GM13977 (cell line): ENCODE measurements around the gene LYSMD2.

ENCODE experiments used
- DNase-seq: peaks from one replicate; pipeline ENCODE4 v3.0.0; 2012; ENCODE audit warnings: low spot score
- in situ Hi-C: fragments of 300-500 bp; cut with MboI; formaldehyde crosslinking; loops from one replicate; pipeline ENCODE4 v1.12.0; 2022; ENCODE audit warnings: low sequenced_read_pairs, low pct_unique_long_range_greater_than_20kb, mixed read lengths, inconsistent platforms; ENCODE audit not compliant: unreplicated experiment
- TF ChIP-seq, protein P1 (sequence below): IDR thresholded peaks from 2 replicates; pipeline ENCODE4 v1.5.1; 2012; ENCODE audit warnings: mild to moderate bottlenecking, control low read depth; ENCODE audit not compliant: insufficient read depth; ENCODE audit errors: extremely low read depth, missing control alignments

LYSMD2 gene

DNA sequence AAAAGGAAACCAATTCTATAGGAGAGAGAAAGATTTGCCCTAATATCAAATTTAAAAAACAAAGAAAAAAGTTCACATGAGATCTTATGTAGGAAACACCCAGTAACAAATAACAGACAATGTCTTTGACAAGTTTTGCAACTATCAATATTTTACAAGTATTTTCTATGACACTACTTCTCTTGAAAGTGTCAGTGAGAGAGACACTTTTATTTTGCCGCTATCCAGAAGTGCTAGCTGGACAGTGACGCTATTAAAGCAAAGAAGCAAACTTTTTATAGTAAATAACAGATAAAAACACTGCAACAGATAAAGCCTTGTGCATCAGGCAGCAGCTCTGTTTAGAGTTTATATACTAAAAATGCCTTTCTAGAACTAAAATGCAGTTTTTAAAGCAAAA, 13.3 kb downstream of the LYSMD2 start:
- DNase-seq, result no peak
- TF ChIP-seq, protein P1, sequence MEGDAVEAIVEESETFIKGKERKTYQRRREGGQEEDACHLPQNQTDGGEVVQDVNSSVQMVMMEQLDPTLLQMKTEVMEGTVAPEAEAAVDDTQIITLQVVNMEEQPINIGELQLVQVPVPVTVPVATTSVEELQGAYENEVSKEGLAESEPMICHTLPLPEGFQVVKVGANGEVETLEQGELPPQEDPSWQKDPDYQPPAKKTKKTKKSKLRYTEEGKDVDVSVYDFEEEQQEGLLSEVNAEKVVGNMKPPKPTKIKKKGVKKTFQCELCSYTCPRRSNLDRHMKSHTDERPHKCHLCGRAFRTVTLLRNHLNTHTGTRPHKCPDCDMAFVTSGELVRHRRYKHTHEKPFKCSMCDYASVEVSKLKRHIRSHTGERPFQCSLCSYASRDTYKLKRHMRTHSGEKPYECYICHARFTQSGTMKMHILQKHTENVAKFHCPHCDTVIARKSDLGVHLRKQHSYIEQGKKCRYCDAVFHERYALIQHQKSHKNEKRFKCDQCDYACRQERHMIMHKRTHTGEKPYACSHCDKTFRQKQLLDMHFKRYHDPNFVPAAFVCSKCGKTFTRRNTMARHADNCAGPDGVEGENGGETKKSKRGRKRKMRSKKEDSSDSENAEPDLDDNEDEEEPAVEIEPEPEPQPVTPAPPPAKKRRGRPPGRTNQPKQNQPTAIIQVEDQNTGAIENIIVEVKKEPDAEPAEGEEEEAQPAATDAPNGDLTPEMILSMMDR, result no peak
- in situ Hi-C loops, result no loop called here

DNA sequence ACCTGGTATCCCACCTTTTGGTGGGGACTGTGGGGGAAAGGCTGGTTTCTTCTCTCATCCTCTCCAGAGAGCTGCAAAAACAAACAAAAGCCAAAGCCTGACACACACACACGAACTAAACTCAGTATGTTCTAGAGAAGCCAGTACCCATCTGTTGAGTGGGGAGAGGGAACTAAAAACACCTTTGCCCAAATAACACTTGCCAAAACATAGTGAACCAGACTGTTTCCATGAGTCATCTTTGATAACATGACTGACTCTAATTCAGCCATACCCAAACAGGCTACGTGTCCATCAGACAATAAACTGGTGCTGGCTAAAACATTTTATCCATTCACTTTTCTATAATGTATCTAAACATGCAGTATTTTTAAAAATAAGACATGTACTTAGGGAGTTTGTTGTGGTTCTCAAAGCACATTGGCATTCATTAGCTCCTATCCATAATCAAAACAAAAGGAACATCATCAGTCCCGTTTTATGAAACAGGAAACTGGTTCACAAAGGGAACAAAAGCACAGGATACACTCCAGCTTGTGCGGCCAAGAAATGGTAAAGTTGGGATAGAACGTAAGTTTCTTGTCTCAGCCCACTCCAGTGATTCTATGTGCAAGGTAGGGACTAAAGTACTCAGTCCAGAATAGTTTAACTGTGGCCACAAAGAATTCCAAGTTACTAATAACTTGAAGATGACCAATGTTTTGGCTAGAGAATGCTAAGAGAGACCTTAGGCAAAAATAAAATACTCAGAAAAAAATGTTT, 16.1 kb downstream of the LYSMD2 start:
- DNase-seq, result no peak
- in situ Hi-C loops, result no loop called here
- TF ChIP-seq, protein P1, result no peak

DNA sequence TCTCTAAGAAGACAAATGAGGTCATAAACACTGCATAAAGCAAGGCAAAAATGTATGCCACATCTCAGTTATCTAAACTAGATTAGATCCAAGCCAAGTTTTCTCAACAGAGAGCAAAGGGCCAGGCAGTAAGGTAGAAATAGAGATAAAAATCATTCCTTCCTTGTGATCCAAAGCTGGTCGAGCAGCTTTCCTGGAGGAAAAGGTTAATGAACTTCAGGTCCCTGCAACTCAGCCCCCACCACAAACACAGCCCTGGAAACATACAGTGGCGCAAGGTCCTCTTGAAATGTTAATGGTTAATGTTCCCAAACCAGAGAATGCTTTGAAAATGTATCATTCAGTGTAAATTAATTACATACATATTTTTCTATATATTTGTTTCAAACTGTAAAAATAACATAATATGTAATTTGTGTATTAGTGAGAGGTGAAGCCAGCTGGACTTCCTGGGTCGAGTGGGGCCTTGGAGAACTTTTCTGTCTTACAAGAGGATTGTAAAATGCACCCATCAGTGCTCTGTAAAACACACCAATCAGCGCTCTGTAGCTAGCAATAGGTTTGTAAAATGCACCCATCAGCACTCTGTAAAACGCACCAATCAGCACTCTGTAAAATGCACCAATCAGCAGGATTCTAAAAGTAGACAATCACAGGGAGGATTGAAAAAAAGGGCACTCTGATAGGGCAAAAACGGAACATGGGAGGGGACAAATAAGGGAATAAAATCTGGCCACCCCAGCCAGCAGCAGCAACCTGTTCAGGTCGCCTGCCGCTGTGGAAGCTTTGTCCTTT, 17.1 kb downstream of the LYSMD2 start:
- DNase-seq, result no peak
- TF ChIP-seq, protein P1, result no peak
- in situ Hi-C loops, result no loop called here

DNA sequence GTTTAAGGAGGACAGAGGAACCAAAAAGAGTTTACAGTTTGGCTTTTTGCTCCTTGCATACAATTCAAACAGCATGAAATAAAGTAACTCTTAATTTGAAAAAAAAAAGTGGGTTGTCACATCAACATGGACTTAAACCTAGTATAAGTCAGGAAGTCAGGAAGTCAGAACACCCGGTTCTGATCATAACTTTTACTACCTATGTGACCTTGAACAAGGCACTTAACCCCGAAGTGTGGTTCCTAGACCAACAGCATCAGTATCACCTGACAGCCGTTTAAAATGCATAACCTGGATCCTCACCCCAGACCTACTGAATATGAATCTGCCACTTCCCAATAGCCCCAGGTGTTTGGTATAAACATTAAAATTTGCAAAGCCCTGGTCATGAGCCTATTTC, 18.7 kb downstream of the LYSMD2 start:
- in situ Hi-C loops, result no loop called here
- no peak for DNase-seq
- TF ChIP-seq, protein P1, result no peak

DNA sequence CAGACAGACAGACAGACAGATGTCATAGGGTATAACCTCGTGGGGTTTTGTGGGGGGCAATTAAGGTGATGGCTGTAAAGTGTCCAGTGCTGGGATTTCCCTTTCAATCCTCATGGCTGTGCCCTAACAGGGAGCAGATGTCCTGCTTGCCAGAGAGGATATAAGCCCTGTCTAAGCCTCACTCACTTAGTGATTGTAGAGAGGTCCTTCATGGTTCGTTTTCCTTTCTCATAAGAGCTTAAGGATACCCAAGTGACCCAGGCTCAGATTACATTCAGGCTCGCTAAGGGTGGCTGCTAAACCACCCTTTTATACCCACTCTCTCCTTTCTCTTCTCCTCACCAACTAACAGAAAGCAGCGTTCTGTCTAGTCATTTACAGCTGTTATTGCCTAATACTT, 19.2 kb downstream of the LYSMD2 start:
- DNase-seq, result no peak
- TF ChIP-seq, protein P1, result no peak

DNA sequence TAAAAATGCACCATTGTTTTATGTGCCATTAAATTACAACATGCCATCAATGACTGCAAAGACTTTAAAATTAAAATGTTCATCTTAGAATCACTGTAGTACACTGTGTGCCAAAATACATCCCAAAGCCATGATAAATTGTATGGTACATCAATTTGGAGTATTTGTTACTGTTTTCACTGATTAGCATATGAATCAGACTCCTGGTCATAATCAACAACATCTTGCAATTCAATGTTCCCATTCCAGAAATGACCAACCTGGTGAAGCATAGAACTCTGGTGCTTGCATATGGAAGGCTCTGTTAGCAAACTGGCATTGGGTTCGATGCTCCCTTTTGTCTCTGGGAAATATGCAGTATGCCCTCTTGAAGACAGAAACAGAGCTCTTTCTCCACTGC, 22.5 kb downstream of the LYSMD2 start:
- in situ Hi-C loops, result no loop called here
- no peak for DNase-seq
- TF ChIP-seq, protein P1, result no peak

More for the DNA sequence above, 19.2 kb downstream of the LYSMD2 start:
- in situ Hi-C loops, result no loop called here
